AG09309 (cell line): ENCODE results near the gene OAT.

Source experiments
- DNase-seq: peaks from one replicate; pipeline ENCODE4 v3.0.0-alpha.2; 2010; ENCODE audit warnings: low read depth
- H3K4me3 ChIP-seq: 2 replicates; pipeline ENCODE4 v1.5.1; 2011; ENCODE audit warnings: mild to moderate bottlenecking, low read depth, low read length, moderate library complexity; ENCODE audit not compliant: control insufficient read depth
- TF ChIP-seq, protein P1 (sequence below): IDR thresholded peaks from 2 replicates; pipeline ENCODE4 v1.5.1; 2011; ENCODE audit warnings: mild to moderate bottlenecking, low read depth, low read length, inconsistent platforms; ENCODE audit not compliant: insufficient read depth, control insufficient read depth; ENCODE audit errors: missing control alignments

The OAT gene

GRCh38 chr10:124380256-124380995, 38.3 kb downstream of the OAT start:
- H3K4me3 ChIP-seq: no peak overlapping the region
- TF ChIP-seq, protein P1, sequence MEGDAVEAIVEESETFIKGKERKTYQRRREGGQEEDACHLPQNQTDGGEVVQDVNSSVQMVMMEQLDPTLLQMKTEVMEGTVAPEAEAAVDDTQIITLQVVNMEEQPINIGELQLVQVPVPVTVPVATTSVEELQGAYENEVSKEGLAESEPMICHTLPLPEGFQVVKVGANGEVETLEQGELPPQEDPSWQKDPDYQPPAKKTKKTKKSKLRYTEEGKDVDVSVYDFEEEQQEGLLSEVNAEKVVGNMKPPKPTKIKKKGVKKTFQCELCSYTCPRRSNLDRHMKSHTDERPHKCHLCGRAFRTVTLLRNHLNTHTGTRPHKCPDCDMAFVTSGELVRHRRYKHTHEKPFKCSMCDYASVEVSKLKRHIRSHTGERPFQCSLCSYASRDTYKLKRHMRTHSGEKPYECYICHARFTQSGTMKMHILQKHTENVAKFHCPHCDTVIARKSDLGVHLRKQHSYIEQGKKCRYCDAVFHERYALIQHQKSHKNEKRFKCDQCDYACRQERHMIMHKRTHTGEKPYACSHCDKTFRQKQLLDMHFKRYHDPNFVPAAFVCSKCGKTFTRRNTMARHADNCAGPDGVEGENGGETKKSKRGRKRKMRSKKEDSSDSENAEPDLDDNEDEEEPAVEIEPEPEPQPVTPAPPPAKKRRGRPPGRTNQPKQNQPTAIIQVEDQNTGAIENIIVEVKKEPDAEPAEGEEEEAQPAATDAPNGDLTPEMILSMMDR: no peak
- no peak for DNase-seq

GRCh38 chr10:124379609-124380193, 39.0 kb downstream of the OAT start:
- TF ChIP-seq, protein P1: no peak
- no peak for DNase-seq
- H3K4me3 ChIP-seq: no peak overlapping the region

DNA sequence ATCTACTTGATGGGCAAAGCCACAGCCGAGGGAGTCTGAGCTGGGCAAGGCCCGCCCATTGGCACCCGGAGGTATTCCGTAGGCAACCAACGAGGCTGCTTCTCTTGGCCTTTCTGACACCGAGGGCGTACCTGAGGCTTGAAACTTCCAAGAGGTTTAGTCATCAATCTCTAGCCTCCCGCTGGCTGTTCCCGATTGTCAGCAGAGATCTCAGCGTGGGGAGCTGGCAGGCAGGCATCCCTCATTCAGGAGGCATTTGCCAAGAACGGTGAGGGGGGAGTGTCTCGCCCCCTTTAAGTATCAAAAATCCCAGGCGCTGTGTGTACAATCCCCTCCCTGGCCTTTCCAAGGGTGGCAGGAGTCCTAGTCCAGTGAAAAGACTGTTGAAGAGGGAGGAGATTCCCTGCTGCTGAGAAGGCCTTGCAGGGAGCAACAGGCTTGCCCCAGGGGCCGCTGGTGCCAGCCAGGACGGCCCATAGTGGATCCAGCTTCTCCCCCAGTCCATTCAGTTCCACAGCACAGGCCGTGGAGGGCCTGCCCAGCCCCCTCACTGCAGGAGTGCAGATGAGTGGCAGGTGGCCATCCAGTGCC, 39.7 kb downstream of the OAT start:
- DNase-seq: no peak
- TF ChIP-seq, protein P1: no peak
- no peak overlapping the region for H3K4me3 ChIP-seq

- no peak for DNase-seq
- TF ChIP-seq, protein P1: no peak
- no peak overlapping the region for H3K4me3 ChIP-seq
These were observed 40.5 kb downstream of the OAT start for GRCh38 chr10:124378271-124378670.

GRCh38 chr10:124377101-124377500, 41.6 kb downstream of the OAT start:
- DNase-seq: no peak
- TF ChIP-seq, protein P1: no peak
- no peak overlapping the region for H3K4me3 ChIP-seq

DNA sequence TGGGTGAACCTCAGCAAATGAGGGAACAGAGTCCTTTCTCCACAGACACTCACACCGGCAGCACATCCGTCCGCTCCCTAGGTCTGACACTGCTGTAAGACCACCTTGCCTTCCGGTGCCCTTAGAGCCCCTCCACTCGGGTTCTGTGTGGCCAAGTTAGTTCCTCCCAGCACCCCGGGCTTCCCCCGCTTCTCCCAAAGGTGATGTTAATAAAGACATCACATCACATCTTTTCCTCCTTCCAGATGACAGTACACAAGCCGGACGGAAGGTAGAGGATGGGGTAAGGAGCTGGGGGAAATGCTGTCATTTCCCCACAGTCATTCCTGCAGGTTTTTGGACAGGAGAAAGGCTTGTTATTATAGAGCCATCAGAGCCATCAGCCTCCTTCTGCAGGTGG, 42.3 kb downstream of the OAT start:
- no peak overlapping the region for H3K4me3 ChIP-seq
- no peak for DNase-seq
- TF ChIP-seq, protein P1: no peak
